NCI-H2171 (cell line): ENCODE measurements around the gene DAPK2.
A peak's percentile ranks its signal among the peaks of the same experiment; 100 is the strongest.
"Not testable (repeated sequence)": the region's sequence is repeated elsewhere in the genome, so short reads cannot be mapped to it uniquely, and the experiment has no call there.

ENCODE experiments used
- DNase-seq: peaks from one replicate; lab custom pipeline; 2025; lab: John Stamatoyannopoulos, UW

DAPK2 gene

DNA sequence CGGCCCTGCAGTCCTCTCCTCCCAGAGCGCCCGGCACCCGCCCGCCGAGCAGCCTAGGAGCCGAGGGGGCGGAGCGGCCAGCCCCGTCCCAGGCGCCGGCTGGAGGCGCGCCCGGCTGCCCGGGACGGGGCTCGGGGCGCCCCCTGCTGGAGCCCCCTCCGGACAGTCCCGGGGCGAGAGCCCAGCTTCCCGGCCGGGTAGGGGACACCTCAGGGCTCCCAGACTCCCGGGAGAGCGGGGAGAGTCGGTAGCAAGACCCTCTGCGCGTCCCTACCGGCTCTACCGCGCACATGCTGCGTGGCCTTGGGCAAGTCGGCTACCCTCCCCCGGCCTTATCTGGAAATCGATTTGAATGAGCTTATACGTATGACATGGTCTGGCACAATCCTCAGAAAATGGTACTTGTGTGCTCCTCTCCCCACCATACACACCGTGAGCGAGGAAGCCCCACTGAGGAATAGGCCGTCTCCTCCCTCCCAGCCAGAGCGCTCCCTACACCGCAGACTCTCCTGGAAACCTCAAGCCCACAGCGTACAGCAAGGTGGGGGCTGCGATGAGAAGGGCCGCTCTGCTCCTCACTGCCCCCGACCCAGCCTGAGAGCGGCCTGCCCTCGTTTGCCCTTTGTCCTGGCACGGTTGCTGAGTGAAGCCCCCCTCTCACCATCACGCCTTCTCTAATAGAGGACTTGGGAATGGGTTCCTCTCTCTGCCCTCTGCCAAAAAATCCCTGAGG lies at the start of gene DAPK2:
Gene DAPK2, minus strand, starts transcription at position 65 of the 733 bp plus-strand sequence. CDS start 6,224 bp downstream, outside the sequence.
- DNase-seq = peak; percentile 68

DNA sequence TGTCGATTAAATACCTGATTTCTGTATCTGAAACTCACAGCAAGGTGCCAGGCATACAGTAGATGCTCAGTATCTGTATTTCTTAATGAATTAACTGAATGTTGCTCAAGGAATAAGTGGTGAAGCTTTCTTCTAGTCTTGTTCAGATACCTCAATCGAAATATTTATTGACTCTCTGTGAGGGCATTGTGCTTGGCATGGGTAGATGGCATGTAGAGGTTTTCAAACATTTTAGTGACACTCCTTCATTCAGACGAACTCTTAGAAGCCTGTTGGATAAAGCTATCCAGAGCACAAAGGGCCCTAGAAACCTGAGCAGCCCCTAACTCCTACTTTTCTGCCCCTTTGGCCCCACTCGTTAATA lies 49.1 kb upstream of the DAPK2 start:
- DNase-seq = no peak

DNA sequence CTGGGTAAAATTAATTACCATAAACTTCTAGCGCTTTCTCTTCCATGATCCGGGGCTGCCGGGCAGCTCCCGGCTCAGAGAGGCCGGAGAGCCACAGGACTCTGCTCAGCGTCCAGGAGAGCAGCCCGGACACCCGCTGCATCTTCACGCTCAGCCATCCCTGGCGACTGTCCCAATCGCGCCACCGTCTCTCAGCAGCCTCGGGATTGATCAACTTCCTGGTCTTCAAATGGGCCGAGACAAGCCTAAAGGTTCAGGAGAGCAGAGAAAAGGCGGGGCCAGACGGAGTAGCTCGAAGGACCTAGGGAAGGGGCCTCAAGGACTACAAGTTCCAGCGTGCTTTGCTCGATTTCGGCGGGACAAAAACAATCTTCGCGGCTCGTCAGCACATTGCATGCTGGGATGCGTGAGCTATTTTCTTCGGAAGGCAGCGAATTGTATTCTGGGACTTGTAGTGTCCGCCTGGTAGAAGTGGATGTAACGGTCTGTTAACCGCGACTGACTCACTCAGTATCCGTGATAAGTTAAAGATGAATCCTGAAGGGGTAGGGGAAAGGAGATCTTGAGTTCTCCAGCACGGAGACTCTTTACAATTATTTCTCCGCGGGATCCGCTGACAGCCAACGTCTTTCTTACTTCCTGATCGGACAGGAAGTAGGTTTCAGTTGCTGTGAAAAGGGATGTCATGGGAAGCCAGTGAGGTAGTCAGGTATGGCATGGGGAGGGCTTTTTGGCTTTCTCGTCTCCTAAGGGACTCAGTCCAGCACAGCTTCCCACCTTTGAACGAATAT lies 47.5 kb upstream of the DAPK2 start, which contains the start of gene CIAO2A:
Gene CIAO2A, minus strand, starts transcription at position 212 of the 791 bp plus-strand sequence. Its CDS starts 70 bp downstream, at position 142.
- peak; percentile 95 for DNase-seq

DNA sequence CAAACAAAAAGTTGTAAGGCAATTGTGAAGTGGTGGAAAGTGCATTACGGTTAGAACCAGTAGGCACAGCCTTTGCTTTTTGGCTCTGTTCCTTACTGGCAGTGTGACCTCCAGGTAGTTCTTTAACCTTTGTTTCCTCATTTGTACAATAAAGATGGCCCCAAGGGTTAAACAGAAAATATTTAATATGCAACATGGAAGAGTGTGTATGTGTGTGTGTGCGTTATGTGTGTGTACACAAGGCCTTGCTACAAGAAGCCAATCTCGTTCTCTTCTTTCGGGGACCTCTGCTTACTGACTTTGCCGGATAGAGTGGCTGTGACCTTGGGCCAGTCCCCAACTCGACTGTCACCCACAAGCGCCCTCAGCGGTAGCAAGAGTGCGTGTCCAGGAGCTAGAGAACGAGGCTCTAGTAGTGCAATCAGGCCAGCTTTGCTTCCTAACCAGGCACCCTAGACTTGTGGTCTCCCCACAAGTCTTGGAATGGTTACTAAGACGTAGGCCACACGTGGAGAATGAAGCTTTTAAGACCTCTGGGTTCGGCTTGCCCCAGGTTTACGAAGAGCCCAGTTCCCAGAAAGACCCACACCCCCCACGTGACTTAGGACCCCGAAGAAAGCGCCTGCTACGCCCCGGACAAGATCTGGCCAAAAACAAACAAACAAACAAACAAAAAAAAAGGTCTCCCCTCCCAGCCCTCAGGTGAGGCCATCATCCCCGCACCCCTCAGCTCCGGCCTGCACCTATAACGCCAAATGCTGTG lies 46.8 kb upstream of the DAPK2 start:
- peak; percentile 18 for DNase-seq

DNA sequence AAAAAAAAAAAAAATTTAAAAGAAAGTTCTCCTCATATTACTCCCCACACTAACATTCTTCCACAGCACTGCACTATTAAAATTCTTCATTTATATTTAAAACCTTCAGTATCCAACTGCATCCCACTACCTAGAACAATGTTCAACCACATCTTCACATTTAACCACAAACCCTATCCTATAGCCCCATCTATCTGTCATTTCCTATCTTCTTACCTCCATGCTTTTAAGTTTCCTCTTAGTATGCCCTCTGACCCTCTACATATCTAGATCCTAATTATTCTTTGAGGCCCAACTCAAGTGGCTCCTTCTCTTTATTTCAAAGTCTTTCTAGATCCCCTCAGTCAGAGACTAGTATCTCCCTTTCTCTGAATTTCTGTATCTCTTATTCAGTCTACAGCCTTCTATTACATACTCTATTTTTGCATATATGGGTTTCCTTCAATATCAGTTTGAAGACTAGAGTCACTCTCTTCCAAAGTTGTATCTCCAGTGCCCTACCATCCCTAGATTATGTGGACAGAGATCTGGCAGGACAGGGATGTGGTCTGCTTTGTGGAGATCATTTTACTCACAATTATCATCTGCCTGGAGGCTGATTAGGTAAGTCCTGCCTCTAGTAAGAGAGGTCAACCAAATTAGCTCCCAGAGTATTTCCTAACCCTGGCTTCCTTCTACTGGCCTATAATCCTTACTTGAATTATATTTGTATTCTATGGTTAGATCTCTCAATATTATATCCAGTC lies 46.0 kb upstream of the DAPK2 start:
- DNase-seq = no peak

DNA sequence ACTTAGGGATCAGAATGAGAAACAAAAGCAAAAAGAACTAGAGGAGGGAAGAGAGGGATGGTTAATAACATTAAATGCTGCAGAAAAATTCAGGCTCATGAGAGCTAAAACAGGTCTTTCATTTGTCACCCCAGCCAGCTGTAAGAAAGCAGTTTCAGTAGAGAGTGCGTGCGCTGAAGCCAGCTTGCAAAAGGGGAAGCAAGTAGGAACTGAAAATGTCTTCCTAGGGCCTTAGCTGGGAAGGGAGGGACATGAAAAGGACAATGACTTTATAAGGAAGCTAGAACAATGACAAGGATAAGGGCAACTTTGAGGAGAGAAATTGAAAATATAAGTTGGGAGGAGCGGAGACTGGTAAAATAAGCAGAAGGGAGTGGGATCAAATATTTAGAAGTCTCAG lies 44.2 kb upstream of the DAPK2 start:
- DNase-seq = no peak

DNA sequence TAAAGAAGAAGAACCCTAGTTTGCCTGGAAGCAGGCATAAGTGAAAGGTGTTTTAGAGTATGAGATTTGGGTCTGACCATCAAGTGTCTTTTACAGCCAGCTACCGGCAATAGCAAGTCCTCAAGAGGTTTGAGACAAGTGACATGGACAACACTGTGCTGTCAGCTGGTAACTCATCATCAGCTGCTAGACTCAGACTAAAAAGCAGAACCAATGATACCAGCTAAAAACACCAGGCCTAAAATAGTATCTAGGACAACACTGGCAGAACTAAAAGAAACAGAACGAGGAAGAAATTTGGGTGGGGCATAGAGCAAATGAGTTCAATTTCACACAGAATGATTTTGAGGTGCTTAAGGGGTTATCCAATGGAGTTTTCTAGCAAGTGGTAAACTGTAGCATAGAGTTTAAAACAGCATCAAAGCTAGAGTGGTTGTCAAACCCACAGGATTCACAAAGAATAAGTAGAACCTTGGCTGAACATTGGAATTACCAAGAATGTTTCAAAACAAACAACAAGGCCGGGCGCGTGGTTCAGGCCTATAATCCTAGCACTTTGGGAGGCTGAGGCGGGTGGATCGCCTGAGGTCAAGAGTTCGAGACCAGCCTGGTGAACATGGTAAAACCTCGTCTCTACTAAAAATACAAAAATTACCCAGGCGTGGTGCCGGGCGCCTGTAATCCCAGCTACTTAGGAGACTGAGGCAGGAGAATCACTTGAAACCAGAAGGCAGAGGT lies 43.4 kb upstream of the DAPK2 start:
- DNase-seq = no peak

DNA sequence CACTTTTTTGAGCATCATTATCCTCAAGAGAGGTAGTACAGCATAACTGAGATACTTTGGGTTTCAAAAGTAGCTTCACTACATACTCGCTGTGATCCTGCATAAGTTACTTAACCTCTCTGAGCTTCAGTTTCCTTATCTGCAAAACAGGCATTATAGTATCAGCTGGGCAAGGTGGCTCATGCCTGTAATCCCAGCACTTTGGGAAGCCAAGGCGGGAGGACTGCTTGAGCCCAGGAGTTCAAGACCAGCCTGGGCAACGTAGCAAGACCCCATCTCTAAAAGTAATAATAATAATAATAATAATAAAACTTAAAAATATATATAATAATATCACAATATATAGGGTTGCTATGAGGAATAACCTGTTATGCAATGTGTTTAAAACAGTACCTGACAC lies 36.5 kb upstream of the DAPK2 start:
- DNase-seq = no peak

DNA sequence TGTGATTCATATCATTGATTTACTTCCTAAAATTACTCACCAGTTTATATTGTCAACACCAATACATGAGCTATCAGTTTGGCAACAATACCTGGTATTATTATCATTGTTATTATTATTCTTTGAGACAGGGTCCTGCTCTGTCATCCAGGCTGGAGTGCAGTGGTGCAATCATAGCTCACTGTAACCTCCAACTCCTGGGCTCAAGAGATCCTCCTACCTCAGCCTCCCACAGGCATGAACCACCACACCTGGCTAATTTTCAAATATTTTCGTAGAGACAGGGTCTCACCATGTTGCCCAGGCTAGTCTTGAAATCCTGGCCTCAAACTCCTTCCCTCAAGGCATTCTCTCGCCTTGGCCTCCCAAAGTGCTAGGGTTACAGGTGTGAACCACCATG lies 27.2 kb upstream of the DAPK2 start:
- not testable (repeated sequence) for DNase-seq

DNA sequence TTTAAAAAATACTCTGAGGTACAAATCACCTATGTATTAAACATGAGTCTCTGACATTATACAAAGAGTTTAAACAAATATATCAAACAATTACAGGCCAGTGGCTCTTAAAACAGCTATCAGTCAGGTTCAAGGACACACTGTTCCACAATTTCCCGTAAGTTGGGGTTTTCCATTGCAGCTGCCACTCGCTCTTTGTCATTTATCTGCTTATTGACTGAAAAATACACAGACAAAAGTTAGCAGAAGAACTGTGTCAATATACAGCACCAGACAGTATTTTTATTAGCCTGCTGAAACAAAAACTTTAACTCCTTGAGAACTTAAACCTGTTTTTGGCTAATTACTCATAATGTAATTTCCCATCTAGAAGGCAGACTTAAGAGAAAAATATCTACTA lies 26.5 kb upstream of the DAPK2 start:
- no peak for DNase-seq

DNA sequence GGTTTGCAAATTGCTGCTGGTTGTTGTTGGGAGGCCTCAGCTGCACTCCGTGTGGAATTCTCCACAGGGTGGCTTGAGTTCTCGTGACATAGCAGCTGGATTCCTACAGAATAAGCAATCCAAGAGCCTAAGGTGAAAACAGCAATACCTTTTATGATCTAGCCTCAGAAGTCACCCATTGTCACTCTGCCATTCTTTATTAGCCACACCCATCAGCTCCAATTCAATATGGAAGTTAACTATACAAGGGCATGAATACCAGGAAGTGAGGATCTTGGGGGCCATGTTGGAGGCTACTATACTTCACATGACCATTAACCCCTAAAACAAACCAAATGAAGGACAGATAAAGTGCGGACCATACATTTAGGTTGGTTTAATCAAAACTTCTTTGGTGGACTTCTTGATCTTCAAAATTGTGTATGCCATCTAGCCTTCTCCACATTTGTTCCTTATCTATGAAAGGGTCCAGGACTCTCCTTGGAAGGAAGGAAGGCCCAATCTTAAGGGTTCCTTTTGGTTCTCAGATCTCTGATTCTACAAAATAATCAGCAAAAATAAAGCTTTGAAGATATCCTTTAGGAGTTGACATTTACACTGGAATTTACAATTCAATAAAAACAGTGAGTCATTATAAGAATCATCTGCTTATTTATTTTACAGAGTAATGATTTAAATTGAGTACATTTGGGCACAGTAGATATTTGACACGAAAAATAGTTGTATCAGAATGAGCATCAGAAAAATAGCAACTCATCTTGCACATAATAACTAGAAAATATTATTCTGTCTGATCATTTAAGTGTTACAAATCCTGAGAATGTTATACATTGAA lies 25.9 kb upstream of the DAPK2 start:
- DNase-seq = no peak

DNA sequence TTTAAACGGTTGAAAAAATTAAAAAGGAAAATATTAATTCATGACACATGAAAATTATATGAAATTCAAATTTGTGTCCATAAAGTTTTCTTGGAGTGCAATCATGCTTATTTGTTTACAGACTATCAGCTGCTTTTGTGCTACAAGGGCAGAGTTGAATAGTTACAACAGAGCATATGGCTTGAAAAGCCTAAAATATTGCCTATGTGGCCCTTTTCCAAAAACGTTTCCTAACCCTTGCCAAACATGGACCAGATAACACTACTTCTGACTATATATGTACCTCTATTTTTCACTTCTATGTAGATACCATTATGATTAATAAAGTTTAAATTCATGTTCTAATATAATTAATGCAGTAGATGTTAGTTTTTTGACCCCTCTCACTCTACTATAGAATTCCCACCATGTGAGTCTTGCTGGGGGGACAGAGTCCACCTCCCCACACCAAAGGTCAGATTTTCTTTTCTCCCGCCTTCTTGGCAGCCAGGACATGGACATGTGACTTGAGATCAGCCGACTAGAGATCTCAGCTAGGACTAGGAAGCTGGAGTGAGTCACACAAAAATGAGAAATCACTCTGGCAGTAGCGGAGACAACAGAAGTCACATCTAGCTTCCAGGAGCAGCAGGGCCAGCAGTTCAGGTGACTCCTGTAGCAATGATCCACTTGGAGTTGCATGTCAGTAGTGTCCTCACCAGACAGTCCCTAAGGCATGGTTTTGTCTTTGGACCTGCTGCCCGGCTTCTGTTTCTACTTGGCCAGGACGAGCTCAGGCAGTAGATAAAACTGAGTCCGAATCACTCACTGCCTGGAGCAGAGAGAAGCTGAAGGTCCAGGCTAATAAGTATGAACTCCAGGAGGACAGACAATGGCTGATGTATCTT lies 24.9 kb upstream of the DAPK2 start:
- no peak for DNase-seq

DNA sequence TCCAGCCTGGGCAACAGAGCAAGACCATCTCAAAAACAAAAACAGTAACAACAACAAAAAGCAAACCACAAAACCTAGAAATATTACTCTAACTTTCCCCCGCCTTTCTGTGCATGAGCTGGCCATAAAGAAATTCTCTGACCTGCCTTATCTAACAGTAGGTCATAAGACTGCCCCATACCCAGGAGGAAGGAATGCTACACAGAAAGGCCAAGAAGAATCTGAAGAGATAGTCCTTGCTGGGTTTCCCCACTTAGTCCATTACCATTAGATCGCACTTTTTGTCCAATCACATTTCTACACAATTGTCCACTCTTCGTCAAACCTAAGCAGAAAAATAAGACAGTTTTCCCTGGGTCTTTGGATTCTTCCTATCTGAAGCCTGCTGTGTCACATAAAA lies 23.8 kb upstream of the DAPK2 start:
- no peak for DNase-seq

DNA sequence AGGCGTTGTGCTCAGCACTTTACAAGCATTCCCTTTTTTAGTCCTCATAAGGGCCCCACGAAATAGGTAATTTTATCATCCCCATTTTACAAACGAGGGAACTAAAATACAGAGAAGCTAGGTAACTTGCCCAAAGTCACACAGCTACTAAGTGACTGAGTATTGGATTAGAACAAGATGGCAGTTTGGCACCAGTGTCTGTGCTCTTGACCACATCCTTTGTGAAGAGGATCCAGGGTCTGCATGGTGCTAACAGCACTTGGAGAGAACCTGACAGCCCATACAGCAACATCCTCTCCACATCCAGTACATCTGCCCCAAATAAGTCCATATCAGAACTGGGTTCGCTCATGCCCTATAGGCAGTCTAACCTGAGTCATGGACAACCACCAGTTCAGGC lies 21.8 kb upstream of the DAPK2 start:
- DNase-seq = no peak

DNA sequence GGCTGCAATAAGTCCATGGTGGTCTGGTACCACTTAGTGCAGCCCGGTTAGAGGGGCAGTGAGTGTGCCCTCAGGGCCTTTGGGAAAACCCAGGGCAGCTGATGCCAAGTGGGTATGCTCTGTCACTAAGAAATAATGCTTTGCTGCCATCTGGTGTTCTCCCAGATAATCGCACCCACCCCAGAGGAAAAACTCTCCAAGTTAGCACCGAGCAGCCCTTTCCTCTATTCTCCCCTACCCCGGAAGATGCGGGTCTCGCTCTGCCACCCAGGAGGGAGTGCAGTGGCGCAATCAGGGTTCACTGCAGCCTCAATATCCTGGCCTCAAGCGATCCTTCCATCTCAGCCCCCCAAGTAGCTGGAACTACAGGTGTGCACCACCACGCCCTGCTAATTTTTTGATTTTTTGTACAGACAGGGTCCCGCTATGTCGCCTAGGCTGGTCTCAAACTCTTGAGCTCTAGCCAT lies 21.3 kb upstream of the DAPK2 start:
- peak; percentile 63 for DNase-seq

DNA sequence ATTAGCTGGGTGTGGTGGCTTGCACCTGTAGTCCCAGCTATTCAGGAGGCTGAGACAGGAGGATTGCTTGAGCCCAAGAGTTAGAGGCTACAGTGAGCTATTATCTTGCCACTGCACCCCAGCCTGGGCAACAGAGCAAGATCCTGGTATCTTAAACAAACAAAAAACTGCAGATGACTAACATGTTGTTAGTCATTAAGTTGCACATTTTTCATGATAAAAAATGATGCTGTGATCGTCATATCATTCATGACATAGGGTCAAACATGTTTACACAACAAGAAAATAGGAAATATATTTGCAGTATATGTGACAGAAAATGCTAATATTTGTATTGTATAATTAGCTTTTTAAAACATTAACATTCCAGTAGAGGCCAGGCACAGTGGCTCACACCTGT lies 20.2 kb upstream of the DAPK2 start:
- DNase-seq = no peak

DNA sequence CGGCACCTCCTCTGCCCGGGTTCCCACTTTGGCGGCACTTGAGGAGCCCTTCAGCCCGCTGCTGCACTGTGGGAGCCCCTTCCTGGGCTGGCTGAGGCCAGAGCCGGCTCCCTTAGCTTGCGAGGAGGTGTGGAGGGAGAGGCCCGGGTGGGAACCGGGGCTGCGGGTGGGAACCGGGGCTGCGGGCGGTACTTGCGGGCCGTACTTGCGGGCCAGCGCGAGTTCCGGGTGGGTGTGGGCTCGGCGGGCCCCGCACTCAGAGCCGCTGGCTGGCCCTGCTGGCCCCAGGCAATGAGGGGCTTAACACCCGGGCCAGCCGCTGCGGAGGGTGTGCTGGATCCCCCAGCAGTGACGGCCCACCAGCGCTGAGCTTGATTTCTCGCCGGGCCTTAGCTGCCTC lies 14.4 kb upstream of the DAPK2 start:
- DNase-seq = no peak

DNA sequence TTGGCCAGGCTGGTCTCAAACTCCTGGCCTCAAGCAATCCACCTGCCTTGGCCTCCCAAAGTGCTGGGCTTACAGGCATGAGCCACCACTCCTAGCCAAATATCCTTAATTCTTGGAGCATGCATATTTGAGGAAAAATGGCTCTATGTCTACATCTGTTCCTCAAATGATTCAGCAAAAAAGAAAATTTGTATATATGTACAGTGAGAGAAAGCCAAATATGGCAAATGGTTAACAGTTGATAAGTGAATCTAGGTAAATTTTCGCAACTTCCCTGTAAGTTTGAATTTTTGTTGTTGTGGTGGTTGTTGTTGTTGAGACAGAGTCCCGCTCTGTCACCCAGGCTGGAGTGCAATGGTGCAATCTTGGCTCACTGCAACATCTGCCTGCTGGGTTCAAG lies 12.8 kb upstream of the DAPK2 start:
- DNase-seq = not testable (repeated sequence)

DNA sequence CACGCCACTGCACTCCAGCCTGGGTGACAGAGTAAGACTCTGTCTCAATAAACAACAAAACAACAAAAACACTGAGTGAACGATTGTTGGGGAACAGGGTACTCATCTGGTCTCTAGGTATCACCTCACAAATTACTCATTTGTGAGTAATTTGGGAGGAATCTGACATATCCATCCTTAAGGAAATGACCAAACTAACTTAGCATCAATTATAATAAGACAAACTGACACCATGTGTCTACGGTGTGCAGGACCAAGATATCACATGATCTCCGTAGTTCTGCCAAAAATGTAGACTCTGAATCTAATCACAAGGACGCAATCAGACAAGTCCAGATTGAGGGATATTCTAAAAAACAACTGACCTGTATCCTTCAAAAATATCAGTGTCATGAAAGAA lies 12.0 kb upstream of the DAPK2 start:
- DNase-seq = no peak
